ENCODE results near the gene LTBP4.

Gene LTBP4

DNA sequence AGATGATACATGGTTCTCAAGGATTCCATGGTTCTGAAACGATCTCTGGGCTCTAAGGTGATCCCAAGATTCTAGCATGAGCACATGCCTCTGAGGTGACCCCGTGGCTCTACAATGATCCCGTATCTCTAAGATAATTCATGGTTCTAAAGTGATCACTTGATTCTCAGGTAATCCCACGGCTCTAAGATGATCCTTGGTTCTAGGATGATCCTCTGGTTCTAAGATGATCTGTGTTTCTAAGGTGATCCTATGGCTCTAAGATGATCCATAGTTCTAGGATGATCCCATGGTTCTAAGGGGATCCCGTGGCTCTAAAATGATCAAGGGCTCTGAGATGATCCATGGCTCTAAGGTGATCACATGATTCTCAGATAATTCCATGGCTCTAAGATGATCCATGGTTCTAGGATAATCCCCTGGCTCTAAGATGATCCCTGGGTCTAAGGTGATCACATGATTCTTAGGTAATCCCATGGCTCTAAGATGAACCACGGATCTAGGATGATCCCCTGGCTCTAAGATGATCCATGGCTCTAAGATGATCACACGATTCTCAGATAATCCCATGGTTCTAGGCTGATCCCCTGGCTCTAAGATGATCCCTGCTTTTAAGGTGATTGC is 67.9 kb downstream of the LTBP4 start:
- no peaks in the 10 kb centered on the region for H3K27me3 ChIP-seq (ENCODE audit: insufficient read depth, poor library complexity, severe bottlenecking)
- DNase-seq (ENCODE audit: low read depth in 1 of 2, low spot score in 1 of 2): no peak
- TF ChIP-seq POLR2AphosphoS5 (IDR thresholded peaks at IDR 0.05; ENCODE audit: low read depth) (no peak), SPI1 (IDR thresholded peaks at IDR 0.05; ENCODE audit: borderline replicate concordance, low read depth) (no peak), GABPA (IDR thresholded peaks at IDR 0.05; ENCODE audit: low read depth) (no peak), CTCF (IDR thresholded peaks at IDR 0.05; ENCODE audit: insufficient read depth, low read length) (no peak)
- TF ChIP-seq, protein P1, sequence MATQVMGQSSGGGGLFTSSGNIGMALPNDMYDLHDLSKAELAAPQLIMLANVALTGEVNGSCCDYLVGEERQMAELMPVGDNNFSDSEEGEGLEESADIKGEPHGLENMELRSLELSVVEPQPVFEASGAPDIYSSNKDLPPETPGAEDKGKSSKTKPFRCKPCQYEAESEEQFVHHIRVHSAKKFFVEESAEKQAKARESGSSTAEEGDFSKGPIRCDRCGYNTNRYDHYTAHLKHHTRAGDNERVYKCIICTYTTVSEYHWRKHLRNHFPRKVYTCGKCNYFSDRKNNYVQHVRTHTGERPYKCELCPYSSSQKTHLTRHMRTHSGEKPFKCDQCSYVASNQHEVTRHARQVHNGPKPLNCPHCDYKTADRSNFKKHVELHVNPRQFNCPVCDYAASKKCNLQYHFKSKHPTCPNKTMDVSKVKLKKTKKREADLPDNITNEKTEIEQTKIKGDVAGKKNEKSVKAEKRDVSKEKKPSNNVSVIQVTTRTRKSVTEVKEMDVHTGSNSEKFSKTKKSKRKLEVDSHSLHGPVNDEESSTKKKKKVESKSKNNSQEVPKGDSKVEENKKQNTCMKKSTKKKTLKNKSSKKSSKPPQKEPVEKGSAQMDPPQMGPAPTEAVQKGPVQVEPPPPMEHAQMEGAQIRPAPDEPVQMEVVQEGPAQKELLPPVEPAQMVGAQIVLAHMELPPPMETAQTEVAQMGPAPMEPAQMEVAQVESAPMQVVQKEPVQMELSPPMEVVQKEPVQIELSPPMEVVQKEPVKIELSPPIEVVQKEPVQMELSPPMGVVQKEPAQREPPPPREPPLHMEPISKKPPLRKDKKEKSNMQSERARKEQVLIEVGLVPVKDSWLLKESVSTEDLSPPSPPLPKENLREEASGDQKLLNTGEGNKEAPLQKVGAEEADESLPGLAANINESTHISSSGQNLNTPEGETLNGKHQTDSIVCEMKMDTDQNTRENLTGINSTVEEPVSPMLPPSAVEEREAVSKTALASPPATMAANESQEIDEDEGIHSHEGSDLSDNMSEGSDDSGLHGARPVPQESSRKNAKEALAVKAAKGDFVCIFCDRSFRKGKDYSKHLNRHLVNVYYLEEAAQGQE (IDR thresholded peaks at IDR 0.05; ENCODE audit: insufficient replicate concordance, low read depth): no peak
- H3K4me3 ChIP-seq (replicated peaks; ENCODE audit: insufficient read depth, low read length): no peak overlapping the region
- H3K27ac ChIP-seq (replicated peaks): no peak overlapping the region

- TF ChIP-seq, protein P1 (IDR thresholded peaks at IDR 0.05; ENCODE audit: insufficient replicate concordance, low read depth): no peak
- TF ChIP-seq CTCF (IDR thresholded peaks at IDR 0.05; ENCODE audit: insufficient read depth, low read length) (no peak), POLR2AphosphoS5 (IDR thresholded peaks at IDR 0.05; ENCODE audit: low read depth) (no peak), GABPA (IDR thresholded peaks at IDR 0.05; ENCODE audit: low read depth) (no peak), SPI1 (IDR thresholded peaks at IDR 0.05; ENCODE audit: borderline replicate concordance, low read depth) (no peak)
- no peak for DNase-seq (ENCODE audit: low read depth in 1 of 2, low spot score in 1 of 2)
- Histone ChIP-seq H3K27me3 (ENCODE audit: insufficient read depth, poor library complexity, severe bottlenecking) (no peaks in the 10 kb centered on the region), H3K4me3 (replicated peaks; ENCODE audit: insufficient read depth, low read length) (no peak overlapping the region), H3K27ac (replicated peaks) (no peak overlapping the region)
Observed at GRCh38 chr19:40671404-40671803, 70.2 kb downstream of the LTBP4 start.

GRCh38 chr19:40672038-40672437 is 70.9 kb downstream of the LTBP4 start:
- TF ChIP-seq GABPA (IDR thresholded peaks at IDR 0.05; ENCODE audit: low read depth) (no peak), CTCF (IDR thresholded peaks at IDR 0.05; ENCODE audit: insufficient read depth, low read length) (no peak), SPI1 (IDR thresholded peaks at IDR 0.05; ENCODE audit: borderline replicate concordance, low read depth) (no peak), POLR2AphosphoS5 (IDR thresholded peaks at IDR 0.05; ENCODE audit: low read depth) (no peak)
- TF ChIP-seq, protein P1 (IDR thresholded peaks at IDR 0.05; ENCODE audit: insufficient replicate concordance, low read depth): no peak
- no peaks in the 10 kb centered on the region for H3K27me3 ChIP-seq (ENCODE audit: insufficient read depth, poor library complexity, severe bottlenecking)
- H3K4me3 ChIP-seq (replicated peaks; ENCODE audit: insufficient read depth, low read length): no peak overlapping the region
- DNase-seq (ENCODE audit: low read depth in 1 of 2, low spot score in 1 of 2): no peak
- no peak overlapping the region for H3K27ac ChIP-seq (replicated peaks)

All from HL-60 (cell line).